ENCODE measurements around the gene TSBP1. TPM values are rescaled to one million over a fixed set of nuclear protein-coding genes. Genes with fewer than 3 reads are reported as not detected.

Gene TSBP1
- total and polyA plus RNA-seq, 8 donors = not detected

DNA sequence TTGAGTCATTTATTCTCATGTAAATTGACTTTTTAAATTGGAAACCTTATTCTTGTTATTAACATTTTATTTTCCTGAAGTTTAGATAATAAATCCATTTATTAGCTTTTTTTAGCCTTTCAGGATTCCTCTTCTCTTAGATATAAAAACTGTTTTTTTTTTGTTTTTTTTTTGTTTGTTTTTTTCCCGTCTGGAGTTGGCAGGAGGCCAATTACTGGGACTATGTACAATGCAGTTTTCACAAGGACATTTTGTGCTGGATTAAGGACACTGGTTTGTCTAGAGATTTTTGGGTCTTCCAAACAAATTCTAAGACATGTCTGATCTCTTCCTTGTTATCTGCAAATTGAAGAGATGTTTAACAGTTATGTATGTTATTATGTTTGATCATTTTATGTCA, 34.0 kb upstream of the TSBP1 start:
- DNase-seq = no peak
- H3K9me3 ChIP-seq = no peaks in the 10 kb centered on the region
- intact Hi-C loops (cut with DNase I; ENCODE audit: low total_unique reads) = no loop called here
- peaks cover 0 to 64% (median 11%) of the 10 kb centered on the region in 3 donors for H3K27me3 ChIP-seq
- TF ChIP-seq, protein P1, sequence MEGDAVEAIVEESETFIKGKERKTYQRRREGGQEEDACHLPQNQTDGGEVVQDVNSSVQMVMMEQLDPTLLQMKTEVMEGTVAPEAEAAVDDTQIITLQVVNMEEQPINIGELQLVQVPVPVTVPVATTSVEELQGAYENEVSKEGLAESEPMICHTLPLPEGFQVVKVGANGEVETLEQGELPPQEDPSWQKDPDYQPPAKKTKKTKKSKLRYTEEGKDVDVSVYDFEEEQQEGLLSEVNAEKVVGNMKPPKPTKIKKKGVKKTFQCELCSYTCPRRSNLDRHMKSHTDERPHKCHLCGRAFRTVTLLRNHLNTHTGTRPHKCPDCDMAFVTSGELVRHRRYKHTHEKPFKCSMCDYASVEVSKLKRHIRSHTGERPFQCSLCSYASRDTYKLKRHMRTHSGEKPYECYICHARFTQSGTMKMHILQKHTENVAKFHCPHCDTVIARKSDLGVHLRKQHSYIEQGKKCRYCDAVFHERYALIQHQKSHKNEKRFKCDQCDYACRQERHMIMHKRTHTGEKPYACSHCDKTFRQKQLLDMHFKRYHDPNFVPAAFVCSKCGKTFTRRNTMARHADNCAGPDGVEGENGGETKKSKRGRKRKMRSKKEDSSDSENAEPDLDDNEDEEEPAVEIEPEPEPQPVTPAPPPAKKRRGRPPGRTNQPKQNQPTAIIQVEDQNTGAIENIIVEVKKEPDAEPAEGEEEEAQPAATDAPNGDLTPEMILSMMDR (IDR thresholded peaks at IDR 0.05) = no peak
- TF ChIP-seq POLR2A (IDR thresholded peaks at IDR 0.05) (no peak), POLR2AphosphoS5 (IDR thresholded peaks at IDR 0.05) (no peak), EP300 (IDR thresholded peaks at IDR 0.05) (no peak)
- no peak overlapping the region for H3K4me3 ChIP-seq
- no peak overlapping the region for H3K27ac ChIP-seq
- 4 to 28% (median 11%) methylated on average over 1 of the region's 1 CpG for WGBS, 5 donors
- H3K36me3 ChIP-seq = no peaks in the 10 kb centered on the region
- H3K4me1 ChIP-seq = no peaks in the 10 kb centered on the region

DNA sequence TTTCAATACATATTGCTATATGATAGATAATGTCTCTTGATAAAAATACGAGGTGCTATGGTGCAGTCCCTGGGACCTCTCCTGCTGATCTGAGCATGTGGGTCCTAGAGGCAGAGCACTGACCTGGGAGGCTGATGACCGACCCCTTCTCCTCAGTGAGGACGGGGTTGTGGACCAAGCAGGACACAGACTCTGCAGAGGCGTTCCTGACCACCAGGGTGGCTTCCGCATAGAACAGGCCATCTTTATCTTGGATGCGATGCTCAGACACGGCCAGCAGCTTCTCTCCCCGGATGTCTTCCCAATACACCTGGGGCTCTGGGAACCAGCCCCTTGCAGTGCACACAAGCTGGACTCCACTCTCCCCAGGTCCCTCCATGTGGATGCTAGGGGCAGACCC, 31.1 kb upstream of the TSBP1 start:
- H3K9me3 ChIP-seq = no peaks in the 10 kb centered on the region
- DNase-seq = no peak
- no peaks in the 10 kb centered on the region for H3K4me1 ChIP-seq
- no peak overlapping the region for H3K27ac ChIP-seq
- H3K36me3 ChIP-seq = no peaks in the 10 kb centered on the region
- WGBS, 5 donors = 53 to 76% (median 62%) methylated on average over 3 to 8 of the region's 8 CpGs
- intact Hi-C loops (cut with DNase I; ENCODE audit: low total_unique reads) = no loop called here
- TF ChIP-seq EP300 (IDR thresholded peaks at IDR 0.05) = no peak
- TF ChIP-seq POLR2A (IDR thresholded peaks at IDR 0.05) = no peak
- TF ChIP-seq POLR2AphosphoS5 (IDR thresholded peaks at IDR 0.05) = no peak
- TF ChIP-seq, protein P1 (IDR thresholded peaks at IDR 0.05) = no peak
- H3K4me3 ChIP-seq = no peak overlapping the region
- peaks cover 0 to 56% (median 11%) of the 10 kb centered on the region in 3 donors for H3K27me3 ChIP-seq

DNA sequence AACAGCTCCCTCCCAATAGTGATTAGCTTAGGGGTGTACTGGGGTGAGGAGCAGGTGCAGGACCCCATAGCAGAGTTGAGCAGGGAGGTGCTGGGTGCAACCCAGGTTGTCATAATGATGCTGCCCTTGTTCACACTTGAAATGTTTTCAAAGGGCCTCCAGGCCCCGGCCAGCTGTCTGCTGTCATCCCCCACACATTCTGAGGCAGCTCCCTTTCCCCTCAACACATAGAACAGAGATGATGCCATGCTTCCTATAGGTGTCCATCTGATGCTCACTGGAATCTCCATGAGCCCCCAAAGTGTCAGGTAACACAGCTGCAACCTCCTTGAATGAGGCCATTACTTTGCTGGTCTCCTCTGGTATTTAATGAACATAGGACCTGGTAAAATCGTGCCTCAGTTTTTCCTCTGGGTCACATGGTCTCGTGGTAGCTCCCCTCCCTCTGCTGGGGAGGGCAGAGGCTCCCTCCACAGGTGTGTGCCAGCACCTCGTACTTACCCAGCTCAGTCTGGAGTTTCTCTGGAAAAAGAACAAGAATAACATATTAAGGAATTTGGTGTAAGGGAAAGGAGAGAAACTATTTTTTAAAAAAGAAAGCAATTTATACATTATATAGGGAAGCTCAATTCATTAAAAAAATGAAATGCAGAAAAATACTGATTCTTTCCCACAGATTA, 29.7 kb upstream of the TSBP1 start:
- Histone ChIP-seq H3K27me3 (peaks cover 0 to 42% (median 4%) of the 10 kb centered on the region in 3 donors), H3K27ac (no peak overlapping the region), H3K4me3 (no peak overlapping the region), H3K4me1 (no peaks in the 10 kb centered on the region), H3K9me3 (no peaks in the 10 kb centered on the region), H3K36me3 (no peaks in the 10 kb centered on the region)
- intact Hi-C loops (cut with DNase I; ENCODE audit: low total_unique reads) = no loop called here
- WGBS, 5 donors = 27 to 41% (median 31%) methylated on average over 4 of the region's 4 CpGs
- TF ChIP-seq, protein P1 (IDR thresholded peaks at IDR 0.05) = no peak
- no peak for TF ChIP-seq EP300 (IDR thresholded peaks at IDR 0.05)
- no peak for DNase-seq

DNA sequence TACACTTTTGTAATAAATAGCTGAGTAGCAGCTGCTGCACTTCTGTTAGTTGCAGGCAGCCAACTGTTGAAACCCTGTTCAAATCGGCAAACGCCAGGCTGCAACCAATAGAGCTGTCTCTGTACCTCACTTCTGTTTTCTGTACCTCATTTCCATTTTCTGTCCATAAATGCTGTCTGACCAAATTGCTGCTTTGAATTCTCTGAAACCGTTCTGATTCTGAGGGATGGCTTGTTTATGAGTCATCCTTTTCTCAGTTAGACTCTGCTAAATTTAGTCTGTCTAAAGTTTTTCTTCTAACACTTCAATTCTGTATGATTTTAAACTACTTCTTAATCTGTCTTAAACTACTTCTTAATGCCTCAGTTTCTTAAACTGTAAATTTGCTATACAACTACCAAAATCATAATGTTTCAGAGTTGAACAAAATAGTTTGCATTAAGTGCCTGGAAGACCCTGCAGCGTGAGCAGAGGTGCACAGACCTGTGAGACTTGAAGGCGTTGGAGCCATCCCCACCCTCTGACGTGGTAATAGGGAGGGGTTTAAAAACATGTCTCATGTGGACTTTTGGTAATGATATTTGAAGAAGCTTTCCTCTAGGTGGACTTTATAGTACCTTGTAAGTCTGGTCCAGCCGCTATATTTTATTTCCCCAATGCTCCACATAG, 25.7 kb upstream of the TSBP1 start:
- intact Hi-C loops (cut with DNase I; ENCODE audit: low total_unique reads) = no loop called here

More for the DNA sequence above, 25.7 kb upstream of the TSBP1 start:
- Histone ChIP-seq H3K9me3 (no peaks in the 10 kb centered on the region), H3K4me1 (no peaks in the 10 kb centered on the region), H3K4me3 (no peak overlapping the region), H3K36me3 (no peaks in the 10 kb centered on the region), H3K27ac (no peak overlapping the region), H3K27me3 (peaks cover 0 to 9% (median 0%) of the 10 kb centered on the region in 3 donors)
- DNase-seq = no peak
- WGBS, 5 donors = 72 to 79% (median 73%) methylated on average over 7 of the region's 7 CpGs
- TF ChIP-seq, protein P1 (IDR thresholded peaks at IDR 0.05) = no peak
- TF ChIP-seq EP300 (IDR thresholded peaks at IDR 0.05) = no peak
